ENCODE measurements around the gene DLX4. TPM values are rescaled to one million over a fixed set of nuclear protein-coding genes. Genes with fewer than 3 reads are reported as not detected.

DLX4 gene, protein sequence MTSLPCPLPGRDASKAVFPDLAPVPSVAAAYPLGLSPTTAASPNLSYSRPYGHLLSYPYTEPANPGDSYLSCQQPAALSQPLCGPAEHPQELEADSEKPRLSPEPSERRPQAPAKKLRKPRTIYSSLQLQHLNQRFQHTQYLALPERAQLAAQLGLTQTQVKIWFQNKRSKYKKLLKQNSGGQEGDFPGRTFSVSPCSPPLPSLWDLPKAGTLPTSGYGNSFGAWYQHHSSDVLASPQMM
- total RNA-seq: not detected in 2 replicates
- polyA plus RNA-seq: not detected in 2 replicates
- 0.04 TPM in 1 of 2 replicates, not detected in the other for polyA plus RNA-seq (2011; cell fraction: cytosol; rRNA removed)
- polyA plus RNA-seq (2011; cell fraction: nucleus; rRNA removed): 0.08 and 0.32 TPM in 2 replicates
- not detected in 2 replicates for polyA plus RNA-seq (2012)
- polyA minus RNA-seq: not detected in 2 replicates
- polyA minus RNA-seq (2011; cell fraction: cytosol; rRNA and poly(A)+ RNA removed): 2.7 TPM
- not detected in 2 replicates for polyA minus RNA-seq (2011; cell fraction: nucleus; rRNA and poly(A)+ RNA removed)
- not detected for Bru-seq, nascent RNA
- percentile 11 among the genes with signal in this experiment for BruChase-seq, experiment 1, labeled RNA remaining after a 6-hour chase
- not detected for BruChase-seq, experiment 2, labeled RNA remaining after a 2-hour chase
- long read RNA-seq: 0 reads

DNA sequence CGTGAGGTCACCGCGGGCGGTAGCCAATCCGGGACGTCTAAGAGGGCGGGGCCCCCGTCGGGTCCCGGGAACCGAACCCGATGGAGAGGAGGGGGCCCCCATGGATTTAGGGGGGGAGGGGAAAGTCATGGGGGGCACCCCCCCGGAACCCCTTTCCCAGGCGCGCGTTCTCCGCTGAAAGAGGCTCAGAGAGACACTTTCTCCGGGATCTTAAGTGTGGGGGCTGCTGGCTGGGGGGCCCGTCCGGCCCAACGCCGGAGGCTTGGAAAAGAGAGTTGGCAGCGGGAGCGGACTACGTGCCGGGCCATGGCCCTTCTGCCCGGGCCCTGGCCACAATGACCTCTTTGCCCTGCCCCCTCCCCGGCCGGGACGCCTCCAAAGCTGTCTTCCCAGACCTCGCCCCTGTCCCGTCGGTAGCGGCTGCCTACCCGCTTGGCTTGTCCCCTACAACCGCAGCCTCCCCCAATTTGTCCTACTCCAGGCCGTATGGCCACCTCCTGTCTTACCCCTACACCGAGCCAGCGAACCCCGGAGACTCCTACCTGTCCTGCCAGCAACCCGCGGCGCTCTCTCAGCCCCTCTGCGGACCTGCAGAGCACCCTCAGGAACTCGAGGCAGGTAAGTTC lies at the start of gene DLX4:
DLX4 (plus strand) TSS at position 57 of the 626 bp plus-strand sequence; CDS start at position 336, 279 bp downstream.
- ChIA-PET CTCF (interaction anchor here (1.2 kb wide), 2 partner anchors 27 to 55 kb away, joined by 3 read pairs; no protein-coding TSS in a partner anchor), POLR2A (no interaction called here)
- TF ChIP-seq MYC (IDR thresholded peaks at IDR 0.05; ENCODE audit: low read depth, low read length): no peak
- TF ChIP-seq POLR2A (IDR thresholded peaks at IDR 0.05; ENCODE audit: low read depth, low read length): no peak
- no peak for TF ChIP-seq JUN (IDR thresholded peaks at IDR 0.05; ENCODE audit: borderline replicate concordance, insufficient read depth, insufficient read length, low read depth)
- no peak for TF ChIP-seq POLR2AphosphoS5 (IDR thresholded peaks at IDR 0.05; ENCODE audit: insufficient read depth, low read depth, low read length)
- TF ChIP-seq EZH2 (IDR thresholded peaks at IDR 0.05; ENCODE audit: borderline replicate concordance, low read depth, low read length, severe bottlenecking): peak; percentile 67
- TF ChIP-seq, protein P1, sequence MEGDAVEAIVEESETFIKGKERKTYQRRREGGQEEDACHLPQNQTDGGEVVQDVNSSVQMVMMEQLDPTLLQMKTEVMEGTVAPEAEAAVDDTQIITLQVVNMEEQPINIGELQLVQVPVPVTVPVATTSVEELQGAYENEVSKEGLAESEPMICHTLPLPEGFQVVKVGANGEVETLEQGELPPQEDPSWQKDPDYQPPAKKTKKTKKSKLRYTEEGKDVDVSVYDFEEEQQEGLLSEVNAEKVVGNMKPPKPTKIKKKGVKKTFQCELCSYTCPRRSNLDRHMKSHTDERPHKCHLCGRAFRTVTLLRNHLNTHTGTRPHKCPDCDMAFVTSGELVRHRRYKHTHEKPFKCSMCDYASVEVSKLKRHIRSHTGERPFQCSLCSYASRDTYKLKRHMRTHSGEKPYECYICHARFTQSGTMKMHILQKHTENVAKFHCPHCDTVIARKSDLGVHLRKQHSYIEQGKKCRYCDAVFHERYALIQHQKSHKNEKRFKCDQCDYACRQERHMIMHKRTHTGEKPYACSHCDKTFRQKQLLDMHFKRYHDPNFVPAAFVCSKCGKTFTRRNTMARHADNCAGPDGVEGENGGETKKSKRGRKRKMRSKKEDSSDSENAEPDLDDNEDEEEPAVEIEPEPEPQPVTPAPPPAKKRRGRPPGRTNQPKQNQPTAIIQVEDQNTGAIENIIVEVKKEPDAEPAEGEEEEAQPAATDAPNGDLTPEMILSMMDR (IDR thresholded peaks at IDR 0.05; ENCODE audit: extremely low read depth in 1 of 2, insufficient read depth in 1 of 2, low read depth in 1 of 2, low read length in 2 of 2): no peak
- TF ChIP-seq GATA2 (IDR thresholded peaks at IDR 0.05; ENCODE audit: insufficient read depth, insufficient read length, low read depth, low read length): no peak
- TF ChIP-seq, protein P2, sequence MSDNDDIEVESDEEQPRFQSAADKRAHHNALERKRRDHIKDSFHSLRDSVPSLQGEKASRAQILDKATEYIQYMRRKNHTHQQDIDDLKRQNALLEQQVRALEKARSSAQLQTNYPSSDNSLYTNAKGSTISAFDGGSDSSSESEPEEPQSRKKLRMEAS (IDR thresholded peaks at IDR 0.05; ENCODE audit: insufficient read depth, insufficient read length): no peak
- TF ChIP-seq FOS (IDR thresholded peaks at IDR 0.05; ENCODE audit: borderline replicate concordance, insufficient read depth, low read length): no peak
- Histone ChIP-seq H3K9me1 (replicated peaks; ENCODE audit: control insufficient read depth, extremely low read depth, insufficient read depth, low read length) (no peaks in the 10 kb centered on the region), H3K9ac (replicated peaks; ENCODE audit: extremely low read depth, insufficient read depth, low read length) (no peak within 1 kb of the TSS), H3K27ac (ENCODE audit: insufficient read depth, low read depth, low read length) (no peak within 1 kb of the TSS), H3K9me3 (replicated peaks; ENCODE audit: control insufficient read depth, insufficient read depth, low read length) (no peaks in the 10 kb centered on the region), H3K36me3 (ENCODE audit: control insufficient read depth in 2 of 2, extremely low read depth in 1 of 2, insufficient read depth in 2 of 2, low read length in 2 of 2) (no peaks in the 10 kb centered on the region), H3K4me2 (ENCODE audit: insufficient read depth, low read length) (peak within 1 kb of the TSS; percentile 18), H2AFZ (ENCODE audit: low read depth, low read length) (no peak within 1 kb of the TSS), H3K4me1 (ENCODE audit: control insufficient read depth, extremely low read depth, insufficient read depth, low read length) (no peaks in the 10 kb centered on the region), H3K4me3 (replicated peaks in 1 of 3; ENCODE audit: insufficient read depth in 1 of 3, low read depth in 1 of 3, low read length in 3 of 3) (peak within 1 kb of the TSS in 1 of 3 experiments; percentile 16), H4K20me1 (replicated peaks; ENCODE audit: control insufficient read depth, extremely low read depth, insufficient read depth, low read length) (no peaks in the 10 kb centered on the region), H3K79me2 (ENCODE audit: control insufficient read depth, insufficient read depth, low read length) (no peaks in the 10 kb centered on the region), H3K27me3 (ENCODE audit: control insufficient read depth in 2 of 2, insufficient read depth in 2 of 2, low read length in 2 of 2) (peaks cover 93 to 96% of the 10 kb centered on the region in 2 experiments)
- FAIRE-seq: no peak
- no TSS peak for BruUV-seq (replicated peaks)
- intact Hi-C loops (cut with micrococcal nuclease) (no loop called here), dilution Hi-C loops (cut with MboI; ENCODE audit: extremely low pct_ligation_motif_present, low sequenced_read_pairs) (no loop called here)
- no peak for DNase-seq (ENCODE audit: low read depth, low spot score)

Measured in endothelial cell of umbilical vein (primary cell).